Naive thymus-derived CD8-positive, alpha-beta T cell (primary cell): Measurements from ENCODE around the gene FAM237B. TPM values are rescaled to one million over a fixed set of nuclear protein-coding genes. Genes with fewer than 3 reads are reported as not detected.

ENCODE experiments used
- ATAC-seq, 2 donors: fragments of 150-1000 bp; cut with Tn5 transposase in 1 of 2; sonication (Bioruptor Pico), chemical (Tn5 transposase) in 1 of 2; 1 replicate in 1 of 2; 2 replicates in 1 of 2; pipeline ENCODE4 v1.10.0; 2021; ENCODE audit warnings: mild to moderate bottlenecking in 2 of 2, moderate library complexity in 2 of 2
- POLR2A ChIA-PET: fragments of 350-600 bp; sonication (Branson Sonifier 250); formaldehyde crosslinking; loops from one replicate; lab custom pipeline; 2021; ENCODE audit warnings: antibody characterized with exemption; lab: Charles Lee
- DNase-seq, 10 donors: peaks; one replicate each; pipeline versions ENCODE4 v3.0.0 to v3.0.0-alpha.2; 2020 to 2022
- H3K27ac Mint-ChIP-seq, 10 donors: one replicate each; pipeline ENCODE4 v1.8.0; 2020 to 2022; ENCODE audit warnings: mild to moderate bottlenecking in 10 of 10, mixed read lengths in 10 of 10, moderate library complexity in 4 of 10, inconsistent platforms in 1 of 10
- H3K27me3 Mint-ChIP-seq, 5 donors: one replicate each; pipeline ENCODE4 v1.8.0; 2021 to 2022; ENCODE audit warnings: mixed read lengths in 5 of 5
- H3K36me3 Mint-ChIP-seq, 3 donors: one replicate each; pipeline ENCODE4 v1.8.0; 2020 to 2022; ENCODE audit warnings: mixed read lengths in 3 of 3, mild to moderate bottlenecking in 2 of 3, inconsistent platforms in 1 of 3
- H3K4me1 Mint-ChIP-seq, 4 donors: one replicate each; pipeline ENCODE4 v1.8.0; 2021 to 2022; ENCODE audit warnings: mixed read lengths in 4 of 4
- H3K4me3 Mint-ChIP-seq, 10 donors: one replicate each; pipeline ENCODE4 v1.8.0; 2020 to 2022; ENCODE audit warnings: mild to moderate bottlenecking in 10 of 10, mixed read lengths in 10 of 10, moderate library complexity in 6 of 10, inconsistent platforms in 1 of 10
- H3K9me3 Mint-ChIP-seq, 9 donors: one replicate each; pipeline ENCODE4 v1.8.0; 2020 to 2022; ENCODE audit warnings: mixed read lengths in 9 of 9, mild to moderate bottlenecking in 3 of 9, inconsistent platforms in 1 of 9, moderate library complexity in 1 of 9
- polyA plus RNA-seq, 3 donors: library from polyadenylated mRNA; unstranded; fragments of 300-500 nt; fragmentation: Illumina TruSeq; gene quantifications; one replicate each; pipeline ENCODE4 v1.2.3, GENCODE V29; 2021
- total RNA-seq, 8 experiments: library from RNA in 2 of 8; stranded (reverse) in 2 of 8; gene quantifications; one replicate each; pipeline ENCODE4 v1.2.3 and lab custom pipeline; 2021 to 2026

Gene FAM237B
- total and polyA plus RNA-seq, 5 experiments from 2014 or later = not detected

GRCh38 chr7:90276033-90276728 is 44.9 kb downstream of the FAM237B start:
- H3K4me1 Mint-ChIP-seq = no peaks in the 10 kb centered on the region
- H3K27me3 Mint-ChIP-seq = no peaks in the 10 kb centered on the region
- H3K9me3 Mint-ChIP-seq = no peaks in the 10 kb centered on the region
- no peaks in the 10 kb centered on the region for H3K36me3 Mint-ChIP-seq
- ATAC-seq (no peak), DNase-seq (no peak)
- H3K4me3 Mint-ChIP-seq = no peak overlapping the region
- no peak overlapping the region for H3K27ac Mint-ChIP-seq
- POLR2A ChIA-PET = no interaction called here

- Mint-ChIP-seq H3K4me3 (no peak overlapping the region), H3K36me3 (no peaks in the 10 kb centered on the region), H3K9me3 (no peaks in the 10 kb centered on the region), H3K27ac (no peak overlapping the region), H3K27me3 (no peaks in the 10 kb centered on the region), H3K4me1 (no peaks in the 10 kb centered on the region)
- POLR2A ChIA-PET = no interaction called here
- DNase-seq (no peak), ATAC-seq (no peak)
Observed at GRCh38 chr7:90274161-90274560, 46.9 kb downstream of the FAM237B start.

GRCh38 chr7:90272242-90272641 is 48.9 kb downstream of the FAM237B start:
- POLR2A ChIA-PET = no interaction called here

GRCh38 chr7:90271753-90272152 is 49.4 kb downstream of the FAM237B start:
- no peak for ATAC-seq
- no peaks in the 10 kb centered on the region for H3K9me3 Mint-ChIP-seq
- H3K4me3 Mint-ChIP-seq = no peak overlapping the region
- POLR2A ChIA-PET = no interaction called here
- no peak for DNase-seq
- no peaks in the 10 kb centered on the region for H3K36me3 Mint-ChIP-seq
- H3K27me3 Mint-ChIP-seq = peaks cover 0 to 3% (median 0%) of the 10 kb centered on the region in 5 donors
- H3K27ac Mint-ChIP-seq = no peak overlapping the region
- no peaks in the 10 kb centered on the region for H3K4me1 Mint-ChIP-seq

More at GRCh38 chr7:90272242-90272641, 48.9 kb downstream of the FAM237B start:
- Mint-ChIP-seq H3K9me3 (no peaks in the 10 kb centered on the region), H3K27ac (no peak overlapping the region), H3K4me1 (no peaks in the 10 kb centered on the region), H3K27me3 (peaks cover 0 to 1% (median 0%) of the 10 kb centered on the region in 5 donors), H3K36me3 (no peaks in the 10 kb centered on the region), H3K4me3 (no peak overlapping the region)
- no peak for DNase-seq
- ATAC-seq = no peak

GRCh38 chr7:90270431-90271178 is 50.5 kb downstream of the FAM237B start:
- Mint-ChIP-seq H3K4me3 (no peak overlapping the region), H3K9me3 (no peaks in the 10 kb centered on the region), H3K4me1 (no peaks in the 10 kb centered on the region), H3K27ac (no peak overlapping the region), H3K36me3 (no peaks in the 10 kb centered on the region), H3K27me3 (peaks cover 0 to 3% (median 0%) of the 10 kb centered on the region in 5 donors)
- ATAC-seq = no peak
- no peak for DNase-seq
- POLR2A ChIA-PET = no interaction called here

- POLR2A ChIA-PET = no interaction called here
- no peak overlapping the region for H3K4me3 Mint-ChIP-seq
- H3K27me3 Mint-ChIP-seq = peaks cover 0 to 7% (median 0%) of the 10 kb centered on the region in 5 donors
- ATAC-seq (no peak), DNase-seq (no peak)
- no peak overlapping the region for H3K27ac Mint-ChIP-seq
- no peaks in the 10 kb centered on the region for H3K9me3 Mint-ChIP-seq
- H3K4me1 Mint-ChIP-seq = no peaks in the 10 kb centered on the region
- no peaks in the 10 kb centered on the region for H3K36me3 Mint-ChIP-seq
Observed at GRCh38 chr7:90269163-90269562, 51.9 kb downstream of the FAM237B start.

- Mint-ChIP-seq H3K36me3 (no peaks in the 10 kb centered on the region), H3K9me3 (no peaks in the 10 kb centered on the region), H3K27me3 (peaks cover 0 to 7% (median 0%) of the 10 kb centered on the region in 5 donors), H3K27ac (no peak overlapping the region), H3K4me3 (no peak overlapping the region), H3K4me1 (no peaks in the 10 kb centered on the region)
- POLR2A ChIA-PET = no interaction called here
- no peak for ATAC-seq
- no peak for DNase-seq
Observed at GRCh38 chr7:90267263-90267858, 53.7 kb downstream of the FAM237B start.

GRCh38 chr7:90266808-90267207 is 54.3 kb downstream of the FAM237B start:
- Mint-ChIP-seq H3K4me3 (no peak overlapping the region), H3K27me3 (peaks cover 0 to 7% (median 0%) of the 10 kb centered on the region in 5 donors), H3K4me1 (no peaks in the 10 kb centered on the region), H3K36me3 (no peaks in the 10 kb centered on the region), H3K27ac (no peak overlapping the region), H3K9me3 (no peaks in the 10 kb centered on the region)
- no peak for ATAC-seq
- DNase-seq = no peak
- POLR2A ChIA-PET = no interaction called here

Other genes with a start within 250 kb of the FAM237B start
- gene STEAP1, start 166.8 kb downstream of the FAM237B start, total RNA-seq = not detected
- gene STEAP1, start 166.8 kb downstream of the FAM237B start, polyA plus RNA-seq = under 1 TPM in 1 of 3 donors, not detected in 2; 0.28 TPM
- not detected for gene STEAP2, start 109.6 kb downstream of the FAM237B start, total RNA-seq
- not detected for gene STEAP2, start 109.6 kb downstream of the FAM237B start, polyA plus RNA-seq
- under 1 TPM; 0.39 to 0.77 TPM for gene CFAP69, start 76.1 kb downstream of the FAM237B start, total RNA-seq
- gene CFAP69, start 76.1 kb downstream of the FAM237B start, polyA plus RNA-seq = not detected
- gene GTPBP10, start 25.4 kb upstream of the FAM237B start, total RNA-seq = 10 to 100 TPM; 51.2 to 54.2 TPM
- 10 to 100 TPM; 39.5 to 45.7 (median 43.4) TPM for gene GTPBP10, start 25.4 kb upstream of the FAM237B start, polyA plus RNA-seq
- gene CLDN12, start 82.2 kb upstream of the FAM237B start, total RNA-seq = 1 to 10 TPM; 1.7 to 3.0 TPM
- 1 to 10 TPM in 2 of 3 donors, under 1 TPM in 1; 0.27 to 1.8 (median 1.3) TPM for gene CLDN12, start 82.2 kb upstream of the FAM237B start, polyA plus RNA-seq
- not detected for gene PTTG1IP2, start 148.3 kb upstream of the FAM237B start, total RNA-seq
- not detected for gene PTTG1IP2, start 148.3 kb upstream of the FAM237B start, polyA plus RNA-seq